ENCODE measurements around the gene EVA1C. TPM values are rescaled to one million over a fixed set of nuclear protein-coding genes. Genes with fewer than 3 reads are reported as not detected.
"Not testable (repeated sequence)": the region's sequence is repeated elsewhere in the genome, so short reads cannot be mapped to it uniquely, and the experiment has no call there.

EVA1C gene
- total and polyA plus RNA-seq, 9 donors, result 1.3 to 2.9 (median 2.0) TPM

GRCh38 chr21:32508975-32509374 lies 96.5 kb downstream of the EVA1C start:
- not testable (repeated sequence) for H3K4me3 ChIP-seq (ENCODE audit: low read length); H3K9me3 ChIP-seq (replicated peaks; ENCODE audit: control insufficient read depth, low read depth, low read length); H3K4me1 ChIP-seq (ENCODE audit: control insufficient read depth, insufficient read depth, low read length); H3K27me3 ChIP-seq (ENCODE audit: control insufficient read depth, insufficient read depth, low read length); H3K27ac ChIP-seq (ENCODE audit: low read length); H3K36me3 ChIP-seq (ENCODE audit: control insufficient read depth, insufficient read depth, low read length); DNase-seq
- 50% methylated on average over 1 of the region's 2 CpGs for WGBS (ENCODE audit: insufficient coverage)

- no peaks in the 10 kb centered on the region for H3K36me3 ChIP-seq (ENCODE audit: control insufficient read depth, insufficient read depth, low read length)
- H3K4me1 ChIP-seq (ENCODE audit: control insufficient read depth, insufficient read depth, low read length), result peaks cover 4% of the 10 kb centered on the region
- 58% methylated on average over 7 of the region's 12 CpGs for WGBS (ENCODE audit: insufficient coverage)
- H3K4me3 ChIP-seq (ENCODE audit: low read length), result no peak overlapping the region
- DNase-seq, result no peak
- peaks cover 3% of the 10 kb centered on the region for H3K9me3 ChIP-seq (replicated peaks; ENCODE audit: control insufficient read depth, low read depth, low read length)
- no peaks in the 10 kb centered on the region for H3K27me3 ChIP-seq (ENCODE audit: control insufficient read depth, insufficient read depth, low read length)
- no peak overlapping the region for H3K27ac ChIP-seq (ENCODE audit: low read length)
Observed at GRCh38 chr21:32514275-32515055, 102.0 kb downstream of the EVA1C start.

- Histone ChIP-seq H3K27ac (ENCODE audit: low read length) (no peak overlapping the region), H3K27me3 (ENCODE audit: control insufficient read depth, insufficient read depth, low read length) (no peaks in the 10 kb centered on the region), H3K36me3 (ENCODE audit: control insufficient read depth, insufficient read depth, low read length) (no peaks in the 10 kb centered on the region), H3K4me1 (ENCODE audit: control insufficient read depth, insufficient read depth, low read length) (peaks cover 13% of the 10 kb centered on the region), H3K9me3 (replicated peaks; ENCODE audit: control insufficient read depth, low read depth, low read length) (peaks cover 3% of the 10 kb centered on the region), H3K4me3 (ENCODE audit: low read length) (no peak overlapping the region)
- peak; percentile 64 for DNase-seq
- 19% methylated on average over 2 of the region's 5 CpGs for WGBS (ENCODE audit: insufficient coverage)
Observed at GRCh38 chr21:32515874-32516273, 103.4 kb downstream of the EVA1C start.

- Histone ChIP-seq H3K27me3 (ENCODE audit: control insufficient read depth, insufficient read depth, low read length) (no peaks in the 10 kb centered on the region), H3K4me1 (ENCODE audit: control insufficient read depth, insufficient read depth, low read length) (peaks cover 24% of the 10 kb centered on the region), H3K27ac (ENCODE audit: low read length) (no peak overlapping the region), H3K36me3 (ENCODE audit: control insufficient read depth, insufficient read depth, low read length) (no peaks in the 10 kb centered on the region), H3K4me3 (ENCODE audit: low read length) (no peak overlapping the region), H3K9me3 (replicated peaks; ENCODE audit: control insufficient read depth, low read depth, low read length) (peaks cover 3% of the 10 kb centered on the region)
- WGBS (ENCODE audit: insufficient coverage), result 57% methylated on average over 5 of the region's 10 CpGs
- DNase-seq, result no peak
Observed at GRCh38 chr21:32516756-32517649, 104.5 kb downstream of the EVA1C start.

- peaks cover 30% of the 10 kb centered on the region for H3K4me1 ChIP-seq (ENCODE audit: control insufficient read depth, insufficient read depth, low read length)
Observed at GRCh38 chr21:32519945-32520874, 107.7 kb downstream of the EVA1C start.

GRCh38 chr21:32520875-32521735 lies 108.6 kb downstream of the EVA1C start:
- Histone ChIP-seq H3K36me3 (ENCODE audit: control insufficient read depth, insufficient read depth, low read length) (no peaks in the 10 kb centered on the region), H3K27me3 (ENCODE audit: control insufficient read depth, insufficient read depth, low read length) (no peaks in the 10 kb centered on the region), H3K4me3 (ENCODE audit: low read length) (no peak overlapping the region), H3K9me3 (replicated peaks; ENCODE audit: control insufficient read depth, low read depth, low read length) (peaks cover 3% of the 10 kb centered on the region), H3K27ac (ENCODE audit: low read length) (peak overlapping the region; percentile 63), H3K4me1 (ENCODE audit: control insufficient read depth, insufficient read depth, low read length) (peaks cover 36% of the 10 kb centered on the region)
- 20% methylated on average over 1 of the region's 14 CpGs for WGBS (ENCODE audit: insufficient coverage)
- DNase-seq, result peak; percentile 92

More at GRCh38 chr21:32519945-32520874, 107.7 kb downstream of the EVA1C start:
- Histone ChIP-seq H3K27me3 (ENCODE audit: control insufficient read depth, insufficient read depth, low read length) (no peaks in the 10 kb centered on the region), H3K4me3 (ENCODE audit: low read length) (no peak overlapping the region), H3K36me3 (ENCODE audit: control insufficient read depth, insufficient read depth, low read length) (no peaks in the 10 kb centered on the region), H3K27ac (ENCODE audit: low read length) (peak overlapping the region; percentile 63), H3K9me3 (replicated peaks; ENCODE audit: control insufficient read depth, low read depth, low read length) (peaks cover 3% of the 10 kb centered on the region)
- DNase-seq, result no peak
- 68% methylated on average over 7 of the region's 12 CpGs for WGBS (ENCODE audit: insufficient coverage)

- Histone ChIP-seq H3K4me1 (ENCODE audit: control insufficient read depth, insufficient read depth, low read length) (peaks cover 33% of the 10 kb centered on the region), H3K27me3 (ENCODE audit: control insufficient read depth, insufficient read depth, low read length) (no peaks in the 10 kb centered on the region), H3K9me3 (replicated peaks; ENCODE audit: control insufficient read depth, low read depth, low read length) (peaks cover 3% of the 10 kb centered on the region), H3K36me3 (ENCODE audit: control insufficient read depth, insufficient read depth, low read length) (no peaks in the 10 kb centered on the region), H3K4me3 (ENCODE audit: low read length) (no peak overlapping the region), H3K27ac (ENCODE audit: low read length) (peak overlapping the region; percentile 63)
- no peak for DNase-seq
- 72% methylated on average over 7 of the region's 8 CpGs for WGBS (ENCODE audit: insufficient coverage)
Observed at GRCh38 chr21:32521736-32522355, 109.3 kb downstream of the EVA1C start.

- Histone ChIP-seq H3K9me3 (replicated peaks; ENCODE audit: control insufficient read depth, low read depth, low read length) (peaks cover 3% of the 10 kb centered on the region), H3K4me1 (ENCODE audit: control insufficient read depth, insufficient read depth, low read length) (peaks cover 33% of the 10 kb centered on the region), H3K27ac (ENCODE audit: low read length) (peak overlapping the region; percentile 67), H3K4me3 (ENCODE audit: low read length) (no peak overlapping the region), H3K36me3 (ENCODE audit: control insufficient read depth, insufficient read depth, low read length) (no peaks in the 10 kb centered on the region), H3K27me3 (ENCODE audit: control insufficient read depth, insufficient read depth, low read length) (no peaks in the 10 kb centered on the region)
- no peak for DNase-seq
- 78% methylated on average over 7 of the region's 10 CpGs for WGBS (ENCODE audit: insufficient coverage)
Observed at GRCh38 chr21:32523463-32523862, 111.0 kb downstream of the EVA1C start.
